GM21390 (cell line): ENCODE data around the gene PPAN.

ENCODE experiments used
- ATAC-seq: cut with Tn5 transposase; IDR thresholded peaks from one replicate; pipeline ENCODE4 v1.9.1; 2021; ENCODE audit not compliant: unreplicated experiment

PPAN gene

GRCh38 chr19:10138879-10139795 lies 33.0 kb downstream of the PPAN start:
- no peak for ATAC-seq

GRCh38 chr19:10139952-10140351 lies 33.8 kb downstream of the PPAN start:
- ATAC-seq, result no peak

GRCh38 chr19:10141479-10141878 lies 35.3 kb downstream of the PPAN start:
- ATAC-seq, result no peak

GRCh38 chr19:10141973-10142372 lies 35.8 kb downstream of the PPAN start:
- no peak for ATAC-seq

- no peak for ATAC-seq
Observed at GRCh38 chr19:10142701-10143375, 36.7 kb downstream of the PPAN start.

GRCh38 chr19:10143681-10144080 lies 37.5 kb downstream of the PPAN start:
- no peak for ATAC-seq

- no peak for ATAC-seq
Observed at GRCh38 chr19:10144361-10144760, 38.2 kb downstream of the PPAN start.

GRCh38 chr19:10145031-10145430 lies 38.9 kb downstream of the PPAN start:
- no peak for ATAC-seq

GRCh38 chr19:10146142-10146541 lies 40.0 kb downstream of the PPAN start:
- no peak for ATAC-seq

GRCh38 chr19:10149427-10149826 lies 43.3 kb downstream of the PPAN start:
- no peak for ATAC-seq

GRCh38 chr19:10151521-10151920 lies 45.4 kb downstream of the PPAN start:
- ATAC-seq, result no peak

- ATAC-seq, result no peak
Observed at GRCh38 chr19:10152100-10152499, 45.9 kb downstream of the PPAN start.

GRCh38 chr19:10155839-10156238 lies 49.7 kb downstream of the PPAN start:
- no peak for ATAC-seq

GRCh38 chr19:10158071-10158470 lies 51.9 kb downstream of the PPAN start:
- ATAC-seq, result no peak

- ATAC-seq, result no peak
Observed at GRCh38 chr19:10158485-10158884, 52.3 kb downstream of the PPAN start.

GRCh38 chr19:10159610-10160009 lies 53.4 kb downstream of the PPAN start:
- no peak for ATAC-seq
